ENCODE measurements around the gene FAM32A.

Gene FAM32A

GRCh38 chr19:16184665-16185122 is 516 bp upstream of the FAM32A start:
- H3K4me3 ChIP-seq (ENCODE audit: low read length) = peak overlapping the region; percentile 50; the same call in 1 of the 2 replicates
- TF ChIP-seq ZNF274 (IDR thresholded peaks at IDR 0.05; ENCODE audit: low read depth, low read length) = no peak

GRCh38 chr19:16185768-16186123 is 536 bp downstream of the FAM32A start:
- peak overlapping the region; percentile 87 for H3K4me3 ChIP-seq (ENCODE audit: low read length)
- no peak for TF ChIP-seq ZNF274 (IDR thresholded peaks at IDR 0.05; ENCODE audit: low read depth, low read length)

DNA sequence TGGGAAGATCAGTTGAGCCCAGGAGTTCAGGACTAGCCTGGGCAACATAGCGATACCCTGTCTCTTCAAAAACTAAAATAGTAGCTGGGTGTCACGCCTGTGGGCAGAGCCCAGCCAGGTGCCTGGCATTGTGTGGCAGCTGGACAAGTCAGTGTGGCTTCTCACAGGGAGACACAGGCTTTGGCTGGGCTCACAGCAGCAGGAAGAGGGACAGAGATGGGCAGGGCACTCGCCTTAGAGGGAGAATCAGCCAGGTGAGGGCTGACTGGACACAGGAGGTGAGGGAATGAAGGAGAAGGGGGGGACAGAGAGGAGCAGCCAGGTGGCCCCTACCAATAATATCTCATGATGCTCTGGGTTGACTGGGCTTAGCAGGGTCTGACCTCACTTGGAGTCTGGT is 3.3 kb downstream of the FAM32A start:
- H3K4me3 ChIP-seq (ENCODE audit: low read length) = no peak overlapping the region
- TF ChIP-seq ZNF274 (IDR thresholded peaks at IDR 0.05; ENCODE audit: low read depth, low read length) = no peak

- TF ChIP-seq ZNF274 (IDR thresholded peaks at IDR 0.05; ENCODE audit: low read depth, low read length) = no peak
- no peak overlapping the region for H3K4me3 ChIP-seq (ENCODE audit: low read length)
Observed at GRCh38 chr19:16190198-16190597, 5.0 kb downstream of the FAM32A start.

- H3K4me3 ChIP-seq (ENCODE audit: low read length) = no peak overlapping the region
- no peak for TF ChIP-seq ZNF274 (IDR thresholded peaks at IDR 0.05; ENCODE audit: low read depth, low read length)
Observed at GRCh38 chr19:16190736-16191135, 5.5 kb downstream of the FAM32A start.

DNA sequence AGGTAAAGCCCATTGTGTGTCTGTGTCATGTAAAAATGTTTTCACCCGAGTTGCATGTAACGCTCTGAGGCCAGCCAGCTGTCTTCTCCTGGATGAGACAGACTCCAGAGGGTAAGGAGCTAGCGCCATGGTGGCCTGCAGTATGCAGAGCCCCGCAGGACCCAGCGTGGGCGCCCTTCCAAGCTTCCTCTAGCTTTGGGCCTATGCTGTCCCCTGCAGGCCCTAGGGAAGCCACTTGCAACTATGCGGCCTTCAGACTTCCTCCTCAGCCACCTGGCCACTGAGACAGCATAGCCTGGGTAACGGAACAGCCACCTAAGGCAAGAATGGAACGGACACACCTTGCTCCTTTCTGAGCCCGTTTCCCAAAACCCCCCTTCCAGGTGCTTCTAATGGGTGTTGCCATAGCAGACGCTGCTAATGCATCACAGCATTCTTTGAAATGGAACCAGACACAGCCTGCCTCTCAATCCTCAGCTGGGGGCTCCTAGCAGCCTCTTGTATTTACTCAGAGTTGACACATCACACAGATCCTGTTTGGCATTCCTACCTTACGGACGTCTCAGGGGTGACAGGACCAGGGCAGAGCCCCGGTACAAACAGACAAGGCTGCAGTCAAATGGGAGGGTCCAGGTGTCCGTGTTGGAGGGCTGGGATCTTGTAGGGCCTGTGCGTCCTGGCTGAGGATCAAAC is 6.2 kb downstream of the FAM32A start:
- no peak for TF ChIP-seq ZNF274 (IDR thresholded peaks at IDR 0.05; ENCODE audit: low read depth, low read length)
- no peak overlapping the region for H3K4me3 ChIP-seq (ENCODE audit: low read length)

GRCh38 chr19:16193466-16193865 is 8.3 kb downstream of the FAM32A start:
- H3K4me3 ChIP-seq (ENCODE audit: low read length) = no peak overlapping the region
- TF ChIP-seq ZNF274 (IDR thresholded peaks at IDR 0.05; ENCODE audit: low read depth, low read length) = no peak

- peak overlapping the region; percentile 87 for H3K4me3 ChIP-seq (ENCODE audit: low read length)
- no peak for TF ChIP-seq ZNF274 (IDR thresholded peaks at IDR 0.05; ENCODE audit: low read depth, low read length)
Observed at GRCh38 chr19:16197188-16197621, 12.0 kb downstream of the FAM32A start.

GRCh38 chr19:16197622-16198369 is 12.6 kb downstream of the FAM32A start, which contains the start of gene AP1M1:
AP1M1 (plus strand) TSS chr19:16197911; CDS start chr19:16198027, 116 bp downstream.
- no peak for TF ChIP-seq ZNF274 (IDR thresholded peaks at IDR 0.05; ENCODE audit: low read depth, low read length)
- H3K4me3 ChIP-seq (ENCODE audit: low read length) = peak within 1 kb of the TSS; percentile 87

DNA sequence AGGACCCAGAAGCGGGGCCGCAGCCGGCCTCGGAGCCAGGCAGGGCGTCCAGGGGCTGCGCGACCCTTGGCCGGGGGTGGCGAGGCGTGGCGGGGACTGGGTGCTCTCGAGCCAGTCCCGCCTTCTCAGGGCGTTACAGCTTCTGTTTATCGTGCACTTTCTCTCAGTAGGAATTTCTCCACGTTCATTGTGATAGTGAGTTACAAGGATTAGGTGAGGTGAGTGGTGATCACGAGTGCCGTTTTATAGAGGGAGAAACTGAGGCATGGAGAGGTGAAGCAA is 13.1 kb downstream of the FAM32A start:
- TF ChIP-seq ZNF274 (IDR thresholded peaks at IDR 0.05; ENCODE audit: low read depth, low read length) = no peak
- peak overlapping the region; percentile 87 for H3K4me3 ChIP-seq (ENCODE audit: low read length)

- no peak for TF ChIP-seq ZNF274 (IDR thresholded peaks at IDR 0.05; ENCODE audit: low read depth, low read length)
- no peak overlapping the region for H3K4me3 ChIP-seq (ENCODE audit: low read length)
Observed at GRCh38 chr19:16199275-16199932, 14.2 kb downstream of the FAM32A start.

DNA sequence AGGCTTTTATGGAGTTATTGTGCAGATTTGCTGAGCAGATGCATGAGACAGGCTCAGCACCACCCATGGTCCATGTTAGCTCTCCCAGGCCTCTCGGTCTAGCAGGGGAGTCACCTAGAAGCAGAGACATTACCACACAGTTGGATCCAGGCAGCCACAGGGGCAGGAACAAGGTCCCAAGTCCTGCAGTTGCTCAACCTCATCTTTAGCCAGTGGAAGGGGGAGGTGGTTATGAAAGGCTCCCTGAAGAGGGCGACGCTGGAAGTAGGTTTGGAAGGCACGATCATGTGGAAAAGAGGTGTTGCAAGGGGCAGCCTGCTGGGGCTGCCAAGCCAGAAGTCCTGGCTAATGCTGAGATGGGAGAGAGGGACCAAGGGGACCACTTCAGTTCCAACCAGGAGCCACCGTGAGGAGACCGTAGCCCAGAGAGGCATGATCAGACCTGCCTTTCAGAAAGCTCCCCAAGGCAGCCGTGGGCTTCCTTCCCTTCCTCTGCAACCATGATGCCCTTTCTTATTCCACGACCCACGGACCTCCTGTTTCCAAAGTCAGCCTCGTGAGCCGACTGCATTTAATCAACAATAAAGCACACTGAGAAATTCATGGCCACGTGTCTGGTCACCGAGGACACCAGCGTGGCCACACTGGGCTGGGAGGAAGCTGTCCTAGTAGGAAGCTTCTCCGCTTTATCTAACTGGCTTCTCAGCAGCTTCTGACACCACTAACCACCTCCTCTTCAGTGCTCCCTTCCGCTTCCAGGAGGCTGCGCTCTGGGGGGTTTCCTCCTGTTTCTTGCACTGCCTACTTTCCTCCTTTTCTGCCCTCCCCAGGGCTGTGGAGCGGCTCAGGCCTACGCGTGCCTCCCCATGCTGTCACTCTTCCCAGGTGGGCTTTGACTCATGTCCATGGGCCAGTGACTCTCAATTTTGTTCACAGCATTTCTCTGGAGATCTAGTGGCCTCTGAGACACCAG is 15.1 kb downstream of the FAM32A start:
- no peak for TF ChIP-seq ZNF274 (IDR thresholded peaks at IDR 0.05; ENCODE audit: low read depth, low read length)

GRCh38 chr19:16201011-16201391 is 15.8 kb downstream of the FAM32A start:
- no peak overlapping the region for H3K4me3 ChIP-seq (ENCODE audit: low read length)
- no peak for TF ChIP-seq ZNF274 (IDR thresholded peaks at IDR 0.05; ENCODE audit: low read depth, low read length)

More for the DNA sequence above, 15.1 kb downstream of the FAM32A start:
- no peak overlapping the region for H3K4me3 ChIP-seq (ENCODE audit: low read length)
